Nephron (organoid): ENCODE data around the gene KCNH2.

Experiments
- H3K27ac Mint-ChIP-seq, 3 experiments: 2 replicates each; pipeline ENCODE4 v1.8.0; 2020; ENCODE audit warnings: mixed read lengths in 3 of 3, mild to moderate bottlenecking in 2 of 3, moderate library complexity in 1 of 3
- H3K27me3 Mint-ChIP-seq: 2 replicates; pipeline ENCODE4 v1.8.0; 2021; ENCODE audit warnings: low read depth, mild to moderate bottlenecking, moderate library complexity, mixed read lengths
- H3K36me3 Mint-ChIP-seq: 2 replicates; pipeline ENCODE4 v1.8.0; 2020; ENCODE audit warnings: low read depth, mixed read lengths
- H3K4me1 Mint-ChIP-seq: 2 replicates; pipeline ENCODE4 v1.8.0; 2020; ENCODE audit warnings: mixed read lengths
- H3K4me3 Mint-ChIP-seq, 3 experiments: 2 replicates each; pipeline ENCODE4 v1.8.0; 2020; ENCODE audit warnings: mild to moderate bottlenecking in 3 of 3, mixed read lengths in 3 of 3, moderate library complexity in 2 of 3
- H3K9me3 Mint-ChIP-seq: 2 replicates; pipeline ENCODE4 v1.8.0; 2020; ENCODE audit warnings: mixed read lengths
- TF ChIP-seq, protein P1 (sequence below), 3 experiments: fragments of 200-600 bp; sonication (generic); IDR thresholded peaks; one replicate each; pipeline ENCODE4 v1.5.0; 2021; ENCODE audit warnings: antibody characterized with exemption in 3 of 3; ENCODE audit not compliant: unreplicated experiment in 3 of 3

Gene KCNH2

DNA sequence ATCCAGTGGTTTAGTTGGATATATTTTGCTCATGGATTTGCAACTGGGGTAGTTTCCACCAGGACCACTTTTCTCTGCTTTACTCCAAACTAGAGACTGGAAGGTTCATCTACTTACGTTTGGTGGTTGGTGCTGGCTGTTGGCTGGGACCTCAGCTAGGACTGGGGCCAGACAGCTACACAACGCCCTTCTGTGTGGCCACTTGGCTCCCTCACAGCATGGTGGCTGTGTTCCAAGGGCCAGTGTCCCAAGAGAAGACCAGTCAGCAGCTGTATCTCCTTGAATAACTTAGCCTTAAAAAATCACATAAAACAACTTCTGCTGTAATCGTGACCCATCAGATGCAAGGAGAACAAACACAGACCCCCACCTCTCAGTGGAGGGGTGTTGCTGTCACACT lies 4.2 kb upstream of the KCNH2 start:
- no peaks in the 10 kb centered on the region for H3K9me3 Mint-ChIP-seq
- H3K27me3 Mint-ChIP-seq, result peaks cover 45% of the 10 kb centered on the region
- H3K4me3 Mint-ChIP-seq, result no peak overlapping the region
- H3K4me1 Mint-ChIP-seq, result peaks cover 49% of the 10 kb centered on the region
- H3K27ac Mint-ChIP-seq, result no peak overlapping the region
- H3K36me3 Mint-ChIP-seq, result no peaks in the 10 kb centered on the region
- TF ChIP-seq, protein P1, sequence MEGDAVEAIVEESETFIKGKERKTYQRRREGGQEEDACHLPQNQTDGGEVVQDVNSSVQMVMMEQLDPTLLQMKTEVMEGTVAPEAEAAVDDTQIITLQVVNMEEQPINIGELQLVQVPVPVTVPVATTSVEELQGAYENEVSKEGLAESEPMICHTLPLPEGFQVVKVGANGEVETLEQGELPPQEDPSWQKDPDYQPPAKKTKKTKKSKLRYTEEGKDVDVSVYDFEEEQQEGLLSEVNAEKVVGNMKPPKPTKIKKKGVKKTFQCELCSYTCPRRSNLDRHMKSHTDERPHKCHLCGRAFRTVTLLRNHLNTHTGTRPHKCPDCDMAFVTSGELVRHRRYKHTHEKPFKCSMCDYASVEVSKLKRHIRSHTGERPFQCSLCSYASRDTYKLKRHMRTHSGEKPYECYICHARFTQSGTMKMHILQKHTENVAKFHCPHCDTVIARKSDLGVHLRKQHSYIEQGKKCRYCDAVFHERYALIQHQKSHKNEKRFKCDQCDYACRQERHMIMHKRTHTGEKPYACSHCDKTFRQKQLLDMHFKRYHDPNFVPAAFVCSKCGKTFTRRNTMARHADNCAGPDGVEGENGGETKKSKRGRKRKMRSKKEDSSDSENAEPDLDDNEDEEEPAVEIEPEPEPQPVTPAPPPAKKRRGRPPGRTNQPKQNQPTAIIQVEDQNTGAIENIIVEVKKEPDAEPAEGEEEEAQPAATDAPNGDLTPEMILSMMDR (IDR thresholded peaks at IDR 0.05; ENCODE audit: unreplicated experiment in 3 of 3), result no peak

DNA sequence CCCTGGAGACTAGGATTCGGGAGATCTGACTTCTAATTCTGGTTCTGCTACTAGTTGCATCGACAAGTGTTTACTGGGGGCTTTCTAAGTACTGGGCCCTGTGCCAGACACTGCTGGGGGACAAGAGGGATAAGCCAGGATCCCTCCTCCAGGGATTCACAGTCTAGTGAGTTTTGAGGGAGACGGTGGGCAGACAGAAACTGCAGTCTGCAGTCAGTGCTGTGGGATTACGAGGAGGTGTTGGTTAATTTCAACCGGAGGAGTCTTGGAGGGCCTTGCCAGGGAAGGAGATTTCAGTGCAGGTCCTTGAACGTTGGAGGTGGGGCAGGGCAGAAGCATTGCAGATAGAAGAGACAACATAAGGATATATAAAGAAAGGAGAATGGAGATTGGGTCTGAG lies 3.5 kb upstream of the KCNH2 start:
- peak overlapping the region in 1 of 3 experiments; percentile 47 for H3K27ac Mint-ChIP-seq
- H3K4me3 Mint-ChIP-seq, result peak overlapping the region in 2 of 3 experiments; percentile 9 to 22
- H3K27me3 Mint-ChIP-seq, result peaks cover 50% of the 10 kb centered on the region
- TF ChIP-seq, protein P1 (IDR thresholded peaks at IDR 0.05; ENCODE audit: unreplicated experiment in 3 of 3), result no peak
- peaks cover 56% of the 10 kb centered on the region for H3K4me1 Mint-ChIP-seq
- no peaks in the 10 kb centered on the region for H3K36me3 Mint-ChIP-seq
- no peaks in the 10 kb centered on the region for H3K9me3 Mint-ChIP-seq

DNA sequence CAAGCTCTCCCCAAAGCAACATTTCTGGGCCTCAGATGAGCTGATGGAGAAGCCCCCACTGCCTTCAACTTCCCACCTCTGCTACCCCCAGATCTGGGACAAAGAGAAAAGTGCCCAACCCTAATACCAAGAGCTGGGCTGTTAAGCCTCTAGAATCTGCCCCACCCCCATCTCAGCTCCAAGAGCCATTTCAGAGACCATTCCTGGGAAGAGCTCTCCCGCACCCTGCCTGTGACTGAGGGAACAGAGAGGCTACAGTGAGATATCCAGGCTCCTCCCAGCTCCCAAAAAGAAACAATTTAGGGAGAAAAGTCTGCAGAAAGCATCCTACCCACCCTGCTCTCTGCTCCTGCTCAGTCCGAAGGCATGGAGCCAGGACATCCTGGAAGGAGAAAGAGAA lies 2.5 kb upstream of the KCNH2 start:
- Mint-ChIP-seq H3K9me3 (no peaks in the 10 kb centered on the region), H3K4me1 (peaks cover 56% of the 10 kb centered on the region), H3K27ac (peak overlapping the region; percentile 62 to 85 (median 77)), H3K4me3 (peak overlapping the region; percentile 47 to 77 (median 55)), H3K36me3 (no peaks in the 10 kb centered on the region), H3K27me3 (peaks cover 57% of the 10 kb centered on the region)
- TF ChIP-seq, protein P1 (IDR thresholded peaks at IDR 0.05; ENCODE audit: unreplicated experiment in 3 of 3), result peak in 2 of 3 experiments; percentile 23 to 30

DNA sequence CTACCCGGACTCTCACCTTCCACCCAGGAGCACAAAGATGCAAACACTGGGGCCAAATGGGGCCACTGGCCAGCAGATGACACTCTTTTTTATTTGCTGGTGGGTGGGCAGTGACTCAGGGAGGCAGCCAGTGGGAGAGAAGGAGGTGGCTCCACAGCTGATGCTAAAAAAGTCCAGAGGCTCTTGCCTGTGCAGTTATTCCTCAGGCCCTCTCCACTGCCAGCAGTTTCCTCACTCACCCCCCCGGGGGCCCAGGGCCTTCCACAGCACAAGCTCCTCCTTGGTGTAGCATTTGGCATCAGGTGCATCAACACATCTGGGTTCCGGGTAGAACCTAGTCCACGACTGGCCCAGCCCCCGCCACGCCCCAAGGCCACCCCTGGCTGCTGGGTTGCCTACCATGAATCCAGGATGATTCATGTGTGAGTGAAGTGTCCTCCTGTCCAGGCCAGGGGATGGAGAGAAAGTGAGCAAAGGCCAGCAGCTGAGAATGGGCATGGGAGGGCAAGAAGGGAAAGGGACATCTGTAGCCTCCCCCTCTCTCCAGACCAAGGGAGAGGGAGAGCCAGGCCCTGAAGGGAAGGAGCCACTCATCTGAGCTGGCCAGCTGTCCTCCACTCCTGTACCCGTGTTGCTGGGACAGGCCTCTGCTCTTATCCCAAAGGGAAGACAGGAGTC lies 1.7 kb upstream of the KCNH2 start:
- Mint-ChIP-seq H3K36me3 (no peaks in the 10 kb centered on the region), H3K27me3 (peaks cover 61% of the 10 kb centered on the region), H3K4me3 (peak overlapping the region; percentile 58 to 71 (median 58)), H3K4me1 (peaks cover 59% of the 10 kb centered on the region), H3K27ac (peak overlapping the region; percentile 77 to 98 (median 94)), H3K9me3 (no peaks in the 10 kb centered on the region)
- TF ChIP-seq, protein P1 (IDR thresholded peaks at IDR 0.05; ENCODE audit: unreplicated experiment in 3 of 3), result no peak

DNA sequence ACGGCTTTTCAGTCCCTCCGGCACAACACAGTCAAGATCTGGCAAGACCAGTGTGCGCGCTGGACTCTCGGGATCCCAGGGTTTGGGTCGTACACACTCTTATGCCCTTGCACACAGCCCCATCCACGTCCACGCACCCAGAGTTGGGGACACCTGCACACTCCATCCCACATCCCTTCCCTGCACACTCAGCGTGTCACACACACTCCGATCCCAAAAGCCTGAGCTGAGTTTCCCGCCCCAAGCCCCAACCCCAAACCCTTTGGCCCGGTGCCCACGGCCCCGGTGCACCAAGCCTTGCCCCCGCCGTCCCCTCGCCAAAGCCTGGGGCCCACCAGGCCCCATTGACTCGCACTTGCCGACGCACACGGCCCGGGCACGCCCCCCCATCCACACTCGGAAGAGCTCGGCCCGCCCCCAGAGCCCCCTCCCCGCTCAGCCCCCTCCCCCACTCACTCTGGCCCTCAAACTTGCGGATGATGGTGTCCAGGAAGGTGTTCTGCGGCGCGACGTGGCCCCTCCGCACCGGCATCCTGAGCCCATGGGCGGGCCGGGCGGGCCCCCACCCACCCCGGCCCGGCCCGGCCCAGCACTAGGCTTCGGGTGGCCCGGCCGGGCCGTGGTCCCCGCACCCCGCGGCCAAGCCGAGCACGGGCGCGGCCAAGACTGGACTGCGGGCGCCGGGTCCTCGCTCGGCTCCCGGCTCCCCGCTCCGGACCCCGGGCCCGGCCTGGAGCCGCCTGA lies 567 bp downstream of the KCNH2 start:
- H3K9me3 Mint-ChIP-seq, result no peaks in the 10 kb centered on the region
- peak overlapping the region; percentile 78 to 88 (median 87) for H3K27ac Mint-ChIP-seq
- H3K4me3 Mint-ChIP-seq, result peak overlapping the region; percentile 91 to 99 (median 97)
- peaks cover 74% of the 10 kb centered on the region for H3K4me1 Mint-ChIP-seq
- H3K36me3 Mint-ChIP-seq, result no peaks in the 10 kb centered on the region
- H3K27me3 Mint-ChIP-seq, result peaks cover 46% of the 10 kb centered on the region
- TF ChIP-seq, protein P1 (IDR thresholded peaks at IDR 0.05; ENCODE audit: unreplicated experiment in 3 of 3), result no peak
